ENCODE results near the gene KL. TPM values are rescaled to one million over a fixed set of nuclear protein-coding genes. Genes with fewer than 3 reads are reported as not detected.
A peak's percentile ranks its signal among the peaks of the same experiment; 100 is the strongest.

The KL gene
- total RNA-seq, 1 experiment from 2014 or later, result not detected

- DNase-seq (ENCODE audit: low spot score), result peak; percentile 3
Observed at GRCh38 chr13:33004511-33004910, 11.7 kb upstream of the KL start.

- DNase-seq (ENCODE audit: low spot score), result no peak
Observed at GRCh38 chr13:33006134-33006533, 10.1 kb upstream of the KL start.

GRCh38 chr13:33006638-33007037, 9.6 kb upstream of the KL start:
- no peak for DNase-seq (ENCODE audit: low spot score)

GRCh38 chr13:33007237-33007636, 9.0 kb upstream of the KL start:
- DNase-seq (ENCODE audit: low spot score), result no peak

- no peak for DNase-seq (ENCODE audit: low spot score)
Observed at GRCh38 chr13:33007950-33008349, 8.3 kb upstream of the KL start.

GRCh38 chr13:33008946-33009722, 7.1 kb upstream of the KL start:
- no peak for DNase-seq (ENCODE audit: low spot score)

GRCh38 chr13:33011828-33012470, 4.3 kb upstream of the KL start:
- no peak for DNase-seq (ENCODE audit: low spot score)

- no peak for DNase-seq (ENCODE audit: low spot score)
Observed at GRCh38 chr13:33014291-33014690, 1.9 kb upstream of the KL start.

- no peak for DNase-seq (ENCODE audit: low spot score)
Observed at GRCh38 chr13:33015241-33015668, 968 bp upstream of the KL start.

GRCh38 chr13:33015791-33016323, 366 bp upstream of the KL start:
- DNase-seq (ENCODE audit: low spot score), result no peak

- no peak for DNase-seq (ENCODE audit: low spot score)
Observed at GRCh38 chr13:33017323-33017929, 1.2 kb downstream of the KL start.

- DNase-seq (ENCODE audit: low spot score), result no peak
Observed at GRCh38 chr13:33018886-33019285, 2.7 kb downstream of the KL start.

GRCh38 chr13:33022986-33023385, 6.8 kb downstream of the KL start:
- DNase-seq (ENCODE audit: low spot score), result no peak

- DNase-seq (ENCODE audit: low spot score), result no peak
Observed at GRCh38 chr13:33025220-33025744, 9.1 kb downstream of the KL start.

GRCh38 chr13:33026489-33027152, 10.4 kb downstream of the KL start:
- no peak for DNase-seq (ENCODE audit: low spot score)

GRCh38 chr13:33028620-33029019, 12.4 kb downstream of the KL start:
- no peak for DNase-seq (ENCODE audit: low spot score)

GRCh38 chr13:33031277-33031676, 15.1 kb downstream of the KL start:
- no peak for DNase-seq (ENCODE audit: low spot score)

- no peak for DNase-seq (ENCODE audit: low spot score)
Observed at GRCh38 chr13:33032037-33032625, 15.9 kb downstream of the KL start.

- no peak for DNase-seq (ENCODE audit: low spot score)
Observed at GRCh38 chr13:33033051-33033812, 17.0 kb downstream of the KL start.

GRCh38 chr13:33033986-33034385, 17.8 kb downstream of the KL start:
- DNase-seq (ENCODE audit: low spot score), result no peak
